Dermis lymphatic vessel endothelial cell (primary cell): ENCODE measurements around the gene ANKRD37. TPM values are rescaled to one million over a fixed set of nuclear protein-coding genes. Genes with fewer than 3 reads are reported as not detected.

ENCODE experiments used
- total RNA-seq: library from RNA; depleted of rRNA; stranded (reverse); fragments of >200 nt; gene quantifications from 2 replicates; pipeline ENCODE4 v1.2.1, GENCODE V29; 2014

ANKRD37 gene, protein sequence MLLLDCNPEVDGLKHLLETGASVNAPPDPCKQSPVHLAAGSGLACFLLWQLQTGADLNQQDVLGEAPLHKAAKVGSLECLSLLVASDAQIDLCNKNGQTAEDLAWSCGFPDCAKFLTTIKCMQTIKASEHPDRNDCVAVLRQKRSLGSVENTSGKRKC
- total RNA-seq: 7.4 and 17.8 TPM in 2 replicates

DNA sequence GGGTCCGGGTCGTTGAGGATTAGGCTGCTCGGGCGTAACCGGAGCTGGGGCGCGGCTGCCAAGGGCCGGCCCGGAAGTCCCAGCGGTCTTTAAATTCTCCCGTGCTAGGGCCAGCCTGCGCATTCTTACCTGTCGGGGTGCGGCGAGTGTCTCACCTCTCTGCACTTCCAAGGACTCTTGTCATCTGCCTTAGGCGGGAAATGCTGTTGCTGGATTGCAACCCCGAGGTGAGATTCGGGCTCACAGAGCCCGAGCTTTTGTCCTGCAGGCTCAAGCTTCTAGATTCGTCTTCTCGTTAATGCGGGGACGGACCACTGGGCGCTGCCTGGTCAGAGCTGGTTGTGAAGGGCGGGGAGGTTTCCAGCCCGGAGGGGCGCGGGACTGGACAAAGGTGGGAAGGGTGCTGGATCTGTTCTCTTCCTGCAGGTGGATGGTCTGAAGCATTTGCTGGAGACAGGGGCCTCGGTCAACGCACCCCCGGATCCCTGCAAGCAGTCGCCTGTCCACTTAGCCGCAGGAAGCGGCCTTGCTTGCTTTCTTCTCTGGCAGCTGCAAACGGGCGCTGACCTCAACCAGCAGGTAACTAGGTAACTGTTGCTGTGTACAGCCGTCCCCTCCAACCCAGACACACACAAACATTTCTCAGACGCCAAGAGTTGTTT lies at the start of gene ANKRD37:
Gene ANKRD37, plus strand, starts transcription at position 118 of the 662 bp plus-strand sequence. Its CDS starts 83 bp downstream, at position 201.

DNA sequence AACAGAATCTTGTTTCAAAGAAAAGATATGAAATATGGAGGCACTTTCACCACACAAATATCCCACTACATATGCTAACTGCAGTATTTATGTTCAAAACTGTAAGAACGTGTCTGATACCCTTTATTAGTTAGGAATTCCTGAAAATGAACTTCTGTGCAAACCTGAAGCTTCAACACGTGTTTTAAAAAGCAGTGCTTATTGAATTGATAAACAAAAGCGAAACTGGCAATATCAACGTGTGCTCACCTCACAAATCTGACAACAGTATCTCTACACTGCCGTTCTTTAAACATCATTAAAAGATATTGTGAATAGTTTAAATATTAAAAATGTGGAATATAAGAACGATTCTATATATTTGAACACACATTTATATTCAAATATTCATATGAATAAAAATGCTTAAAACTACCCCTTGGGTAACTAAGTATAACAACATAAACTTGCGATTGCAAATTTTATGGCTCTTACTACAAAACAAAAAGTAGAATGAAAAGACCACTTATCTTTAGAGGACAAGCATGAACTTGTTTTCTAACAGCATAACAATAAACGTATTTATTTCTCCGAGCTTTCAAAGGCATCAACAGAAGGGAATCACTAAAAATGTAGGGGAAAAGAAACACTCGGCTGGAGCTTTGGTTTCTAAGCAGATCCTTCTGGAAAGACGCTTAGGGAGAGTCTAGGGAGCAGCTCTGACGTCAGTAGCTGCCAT lies 1.2 kb upstream of the ANKRD37 start, which contains the start of gene LRP2BP:
Gene LRP2BP, minus strand, starts transcription at position 687 of the 718 bp plus-strand sequence. CDS start 17,738 bp downstream, outside the sequence.

DNA sequence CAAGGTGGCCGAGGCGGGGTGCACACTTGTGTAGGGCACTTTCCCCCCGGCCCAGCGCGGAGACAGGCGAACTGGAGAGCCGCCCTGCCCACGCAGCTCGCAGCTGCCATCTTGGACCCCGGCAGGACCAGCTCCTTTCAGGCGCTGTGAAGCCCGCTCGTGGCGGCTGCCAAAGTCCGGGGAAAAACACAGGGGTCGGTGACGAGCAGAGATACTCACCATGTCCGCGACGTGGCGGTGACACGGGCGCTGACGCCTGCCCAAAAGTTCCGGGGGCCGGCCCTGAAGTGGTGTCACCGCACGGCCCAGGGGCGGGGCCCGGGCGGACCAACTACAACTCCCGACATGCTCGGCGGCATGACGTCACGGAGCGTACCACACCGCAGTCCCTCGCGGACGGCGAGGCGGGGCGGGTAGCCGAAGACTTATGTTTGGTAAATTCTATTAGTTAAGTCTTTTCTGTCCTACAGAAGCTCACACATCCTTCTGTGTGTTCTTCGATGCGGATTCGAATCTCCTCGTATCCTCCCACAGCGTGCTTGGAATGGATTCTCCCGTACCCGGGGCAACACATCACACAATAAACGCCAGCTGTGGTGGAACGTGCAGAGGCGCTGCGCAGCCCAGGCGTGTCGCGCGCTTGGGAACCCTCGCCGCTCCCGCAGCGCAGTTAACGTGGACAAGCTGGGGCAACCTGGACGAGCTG lies 29.2 kb downstream of the ANKRD37 start, which contains the start of gene UFSP2:
Gene UFSP2, minus strand, starts transcription at position 318 of the 706 bp plus-strand sequence. Its CDS starts 96 bp downstream, at position 222.

Other genes starting within 250 kb of the ANKRD37 start
- gene CFAP97, start 192.8 kb upstream of the ANKRD37 start, total RNA-seq: 33.2 and 37.2 TPM in 2 replicates
- gene SNX25, start 187.2 kb upstream of the ANKRD37 start, total RNA-seq: 61.3 and 61.8 TPM in 2 replicates
- 0.95 and 1.5 TPM in 2 replicates for gene LRP2BP, start 917 bp upstream of the ANKRD37 start, total RNA-seq
- 45.6 and 46.6 TPM in 2 replicates for gene UFSP2, start 29.1 kb downstream of the ANKRD37 start, total RNA-seq
- 0.43 and 0.60 TPM in 2 replicates for gene CCDC110, start 74.9 kb downstream of the ANKRD37 start, total RNA-seq
- gene PDLIM3, start 138.7 kb downstream of the ANKRD37 start, total RNA-seq: 42.7 and 56.0 TPM in 2 replicates